ENCODE measurements around the gene NFYC.

NFYC gene

DNA sequence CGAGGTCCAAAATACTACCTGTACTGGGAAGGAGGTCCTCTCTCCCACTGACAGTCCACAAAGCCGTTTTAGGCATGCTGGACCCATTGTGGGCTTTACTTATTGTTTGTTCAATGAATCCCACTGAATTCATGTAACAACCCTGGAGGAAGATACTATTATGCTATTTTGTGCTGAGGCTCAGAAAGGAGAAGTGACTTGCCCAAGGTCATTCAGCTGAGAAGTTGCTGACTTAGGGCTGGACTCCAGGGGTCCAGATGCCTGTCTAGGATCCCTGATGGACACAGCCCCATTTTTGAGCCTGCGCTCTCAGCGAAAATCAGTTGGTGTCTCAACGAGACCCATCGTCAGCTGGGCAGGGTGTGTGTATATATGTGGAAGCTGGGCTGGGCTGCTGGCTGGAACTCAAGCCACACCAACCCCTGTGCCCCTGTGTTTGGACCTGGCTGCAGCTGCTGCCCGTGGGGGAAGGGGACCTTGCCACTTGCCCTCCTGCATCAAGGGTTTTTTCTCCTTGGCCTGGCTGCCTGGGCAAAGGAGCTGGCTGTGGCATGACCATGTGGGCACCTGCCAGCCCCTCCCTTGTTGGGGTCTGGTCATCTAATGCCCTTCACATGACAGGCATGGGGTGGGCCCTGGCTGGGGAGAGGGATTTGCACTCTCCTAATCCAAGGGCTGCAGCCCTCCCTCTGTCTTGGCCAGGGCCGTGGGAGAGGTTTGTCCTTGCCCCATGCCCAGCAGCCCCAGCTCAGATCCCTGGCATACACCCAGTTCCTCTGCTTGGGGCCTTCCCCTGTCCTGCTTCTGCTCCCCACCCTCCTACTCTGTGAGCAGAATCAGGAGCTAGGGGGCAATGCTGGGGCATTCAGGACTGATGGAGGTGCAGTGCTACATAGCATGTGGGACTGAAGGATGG lies 107.1 kb downstream of the NFYC start:
- DNase-seq (ENCODE audit: low spot score): no peak

- no peak for DNase-seq (ENCODE audit: low spot score)
Measured at GRCh38 chr1:40799351-40799867, 107.9 kb downstream of the NFYC start.

GRCh38 chr1:40801742-40802077 lies 110.2 kb downstream of the NFYC start:
- DNase-seq (ENCODE audit: low spot score): no peak

- peak; percentile 24 for DNase-seq (ENCODE audit: low spot score)
Measured at GRCh38 chr1:40802078-40802741, 110.7 kb downstream of the NFYC start.

GRCh38 chr1:40802742-40803113 lies 111.2 kb downstream of the NFYC start:
- no peak for DNase-seq (ENCODE audit: low spot score)

DNA sequence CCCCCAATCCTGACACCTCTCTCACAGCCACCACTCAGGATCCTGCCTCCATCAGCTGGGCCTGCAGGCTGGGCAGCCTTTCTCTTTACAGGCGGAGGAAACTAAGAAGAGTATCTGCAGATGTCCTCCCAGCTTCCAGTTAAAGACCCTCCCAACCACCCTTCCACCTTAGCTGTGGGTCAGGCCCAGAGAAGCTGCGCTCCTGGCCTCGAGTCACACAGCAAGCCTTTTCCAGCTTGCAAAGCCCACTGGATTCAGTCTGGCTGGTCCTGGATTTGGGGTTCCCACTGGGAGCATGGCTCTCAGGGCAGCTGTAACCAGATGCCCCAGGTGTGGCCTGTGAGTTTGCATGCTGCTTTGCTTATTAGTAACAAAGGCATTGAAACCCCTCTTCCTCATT lies 111.9 kb downstream of the NFYC start:
- DNase-seq (ENCODE audit: low spot score): no peak

DNA sequence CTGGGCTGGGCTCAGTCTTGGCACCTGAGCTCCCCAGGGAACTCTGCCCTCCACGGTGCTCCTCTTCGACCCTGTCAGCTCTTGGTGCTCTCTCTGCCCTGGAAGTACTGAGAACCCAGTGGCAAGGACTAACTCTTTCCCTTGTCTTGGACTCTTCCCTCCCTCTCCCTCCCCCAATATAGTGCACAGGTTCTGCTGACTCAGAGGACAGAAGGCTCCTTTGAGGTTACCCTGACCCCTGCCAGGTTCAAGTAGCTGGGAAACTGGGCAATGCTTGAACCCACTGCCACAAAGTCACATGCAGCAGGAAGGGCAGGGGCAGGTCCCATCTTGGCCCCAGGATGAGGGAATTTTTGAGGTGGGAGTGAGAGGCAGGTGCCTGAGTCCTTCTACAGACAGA lies 112.4 kb downstream of the NFYC start:
- DNase-seq (ENCODE audit: low spot score): no peak

- no peak for DNase-seq (ENCODE audit: low spot score)
Measured at GRCh38 chr1:40806240-40806639, 114.7 kb downstream of the NFYC start.

GRCh38 chr1:40806731-40807695 lies 115.5 kb downstream of the NFYC start:
- no peak for DNase-seq (ENCODE audit: low spot score)

GRCh38 chr1:40808002-40808401 lies 116.5 kb downstream of the NFYC start:
- DNase-seq (ENCODE audit: low spot score): no peak

- DNase-seq (ENCODE audit: low spot score): no peak
Measured at GRCh38 chr1:40808444-40808843, 116.9 kb downstream of the NFYC start.

GRCh38 chr1:40808909-40809308 lies 117.4 kb downstream of the NFYC start:
- no peak for DNase-seq (ENCODE audit: low spot score)

GRCh38 chr1:40810927-40811326 lies 119.4 kb downstream of the NFYC start:
- DNase-seq (ENCODE audit: low spot score): no peak

GRCh38 chr1:40815420-40815819 lies 123.9 kb downstream of the NFYC start:
- DNase-seq (ENCODE audit: low spot score): no peak

DNA sequence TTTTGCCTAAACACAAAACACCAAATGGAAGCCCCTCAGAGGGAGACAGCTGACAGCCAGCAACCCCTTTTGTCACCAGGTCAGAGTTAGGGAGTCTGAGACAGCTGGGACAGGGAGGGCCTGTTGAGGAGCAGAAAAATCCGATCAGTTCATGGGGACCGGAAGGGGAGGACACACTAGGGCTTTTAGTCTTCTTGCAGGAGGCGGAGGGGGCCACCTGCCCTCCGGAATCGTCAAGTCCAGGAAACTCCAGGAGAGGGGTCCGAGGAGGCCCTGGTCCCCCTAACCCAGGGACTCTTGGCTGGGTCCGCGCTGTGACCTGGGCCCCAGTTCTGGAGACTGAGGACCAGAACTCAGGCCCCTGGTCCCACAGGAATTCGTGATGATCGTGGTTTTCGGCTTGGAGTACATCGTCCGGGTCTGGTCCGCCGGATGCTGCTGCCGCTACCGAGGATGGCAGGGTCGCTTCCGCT lies 126.3 kb downstream of the NFYC start:
- no peak for DNase-seq (ENCODE audit: low spot score)

GRCh38 chr1:40818264-40818961 lies 126.9 kb downstream of the NFYC start:
- no peak for DNase-seq (ENCODE audit: low spot score)

GRCh38 chr1:40819101-40819500 lies 127.6 kb downstream of the NFYC start:
- DNase-seq (ENCODE audit: low spot score): no peak

- DNase-seq (ENCODE audit: low spot score): no peak
Measured at GRCh38 chr1:40820251-40820797, 128.8 kb downstream of the NFYC start.

Data from LoVo (cell line).